Hematopoietic multipotent progenitor cell treated with erythropoietin and hydrocortisone succinate and interleukin-3 and kit ligand, for 17 days (in vitro differentiated cells): ENCODE data around the gene PXT1.

Experiments used
- DNase-seq: peaks from one replicate; pipeline ENCODE4 v3.0.0-alpha.2; 2015; ENCODE audit warnings: low spot score

Gene PXT1

DNA sequence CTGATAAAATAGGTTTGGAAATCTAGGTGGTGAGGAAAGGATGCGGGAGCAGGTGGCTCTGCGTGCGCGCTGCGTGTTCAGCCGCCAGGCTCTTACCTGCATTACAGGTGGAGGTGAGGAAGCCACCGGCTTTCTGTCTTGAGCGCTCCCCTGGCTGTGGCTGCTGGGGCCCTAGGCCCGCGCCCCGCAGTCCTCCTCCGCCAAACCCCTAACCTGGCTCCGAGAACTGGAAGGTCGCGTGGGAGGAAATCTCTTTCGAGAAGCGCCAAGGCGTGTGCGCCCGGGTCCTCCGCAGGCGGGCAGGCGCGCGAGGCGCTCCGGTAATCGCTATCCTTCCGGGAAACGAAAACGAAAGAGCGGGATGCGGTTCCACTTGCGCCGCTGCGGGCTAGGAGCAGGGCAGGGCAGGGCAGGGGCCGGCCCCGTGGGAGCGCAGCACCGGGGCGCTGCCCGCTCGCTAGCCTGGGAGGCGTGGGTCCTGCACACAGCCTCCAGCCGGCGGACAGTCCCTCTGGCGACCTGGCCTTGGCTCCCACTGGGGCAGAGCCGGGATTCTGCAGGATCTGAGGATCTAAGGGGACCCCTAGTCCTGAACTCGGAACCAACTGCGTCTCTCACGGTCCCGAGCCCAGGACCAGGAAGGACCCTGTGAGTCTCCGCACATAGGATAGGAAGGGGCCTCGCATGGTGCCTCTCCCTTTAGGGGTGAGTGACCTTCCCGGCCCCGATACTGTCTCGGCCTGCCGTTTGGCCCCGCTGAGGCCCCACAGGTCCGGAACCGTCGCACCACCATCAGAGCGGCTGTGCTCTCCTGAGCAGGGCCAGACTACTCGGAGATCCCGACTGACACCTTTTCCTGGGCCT lies 55.0 kb downstream of the PXT1 start, which contains the start of gene ETV7:
Gene ETV7, minus strand, starts transcription at position 230 of the 864 bp plus-strand sequence. Its CDS starts 128 bp downstream, at position 102.
- DNase-seq, result no peak

DNA sequence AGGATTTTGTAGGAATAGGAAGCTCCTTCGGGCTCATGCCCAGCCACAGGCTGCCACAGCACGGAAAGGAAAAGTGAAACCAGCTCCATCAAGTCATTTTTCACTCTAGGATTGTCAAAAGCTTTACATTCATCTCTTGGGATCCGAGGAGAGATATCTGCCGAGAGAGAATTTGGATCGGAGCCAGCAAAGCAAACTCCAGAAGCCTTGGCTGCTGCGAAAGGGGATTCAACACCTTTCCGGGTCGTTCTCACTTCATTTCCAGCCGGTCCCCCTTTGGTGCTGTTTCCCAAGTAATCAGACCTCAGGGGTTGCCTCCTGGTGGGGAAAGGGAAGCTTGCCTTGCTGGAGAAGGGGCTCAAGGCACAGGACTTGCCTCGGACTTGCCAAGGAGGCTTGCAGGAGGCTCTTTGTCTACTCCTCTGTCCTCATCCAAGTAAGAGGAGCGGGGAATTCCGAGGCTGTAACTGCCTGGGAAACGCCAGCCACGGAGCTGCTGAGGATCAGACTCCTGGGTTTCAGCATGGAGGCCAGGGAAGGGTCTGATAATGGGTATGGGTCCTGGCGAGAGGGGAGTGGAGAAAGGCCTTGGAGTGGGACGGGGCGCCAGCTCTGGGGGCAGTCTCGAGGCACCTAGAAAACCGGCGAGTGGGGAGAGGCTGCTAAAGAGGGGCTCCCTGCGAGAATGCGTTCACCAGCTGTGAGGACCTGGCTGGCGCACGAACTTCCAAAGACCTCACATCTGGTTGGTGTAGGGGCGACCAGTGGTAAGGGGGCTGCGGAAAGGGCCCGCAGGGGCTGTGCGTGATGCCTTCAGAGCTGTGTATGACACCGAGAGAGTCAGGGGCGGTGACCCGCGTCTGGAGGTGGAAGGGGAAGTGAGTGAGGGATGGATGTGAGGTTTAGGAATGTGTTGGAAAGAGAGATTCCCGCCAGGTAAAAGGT lies 55.9 kb downstream of the PXT1 start:
- DNase-seq, result peak; percentile 26

DNA sequence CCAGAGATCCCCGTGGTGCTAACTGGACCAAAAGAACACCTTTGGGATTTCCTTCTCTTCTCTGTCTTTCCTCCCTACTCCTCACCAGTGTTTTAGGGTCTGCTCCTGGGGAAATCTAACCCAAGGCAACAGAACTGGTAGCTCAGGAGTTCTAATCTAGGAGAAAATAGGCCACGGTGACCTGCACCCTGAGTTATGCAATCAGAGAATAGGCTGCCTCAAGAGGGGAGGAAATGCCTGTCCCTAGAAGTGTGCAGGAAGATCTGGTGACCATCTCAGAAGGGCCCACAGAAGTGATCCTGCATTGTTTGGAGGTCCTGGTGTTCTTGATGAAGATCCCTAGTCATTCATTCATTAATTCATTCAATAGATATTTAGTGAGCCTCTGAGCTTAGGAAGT lies 58.6 kb downstream of the PXT1 start:
- DNase-seq, result no peak

DNA sequence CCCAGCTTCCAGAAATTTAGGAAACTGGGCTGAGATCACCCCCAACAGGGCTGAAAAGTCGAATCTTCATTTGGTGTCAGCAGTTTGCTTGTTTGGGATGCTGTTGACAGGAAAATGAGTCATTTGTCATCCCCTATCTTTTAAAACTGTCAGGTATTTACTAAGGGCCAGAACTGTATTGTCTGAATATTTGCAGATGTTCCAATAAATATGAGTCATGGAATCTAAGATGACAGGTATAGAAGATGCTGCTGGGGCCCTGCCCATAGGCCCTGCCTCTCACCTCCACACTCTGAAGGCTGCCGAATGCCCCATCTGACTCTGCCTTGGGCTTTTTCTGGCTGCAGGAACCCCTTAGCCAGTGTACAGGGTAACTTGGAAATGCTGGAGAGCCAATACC lies 59.0 kb downstream of the PXT1 start:
- DNase-seq, result no peak

DNA sequence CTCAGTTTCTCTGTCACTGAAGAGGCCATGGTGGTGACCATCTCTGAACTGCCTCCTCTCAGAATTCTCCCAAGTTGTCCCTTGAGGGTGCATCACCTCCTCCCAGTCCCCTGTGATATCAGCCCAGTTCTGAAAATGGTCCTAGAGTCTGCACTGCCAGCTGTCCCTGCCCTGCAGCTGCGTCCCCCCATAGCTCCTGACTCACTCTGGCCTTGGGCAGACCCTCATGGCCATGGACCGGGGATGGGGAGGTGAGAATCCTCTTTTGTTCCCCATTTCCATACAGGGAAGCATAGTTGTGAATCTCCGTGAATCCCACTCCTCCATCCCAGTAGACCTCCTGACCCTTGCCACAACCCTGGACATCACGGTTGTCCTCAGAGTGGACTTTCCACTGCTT lies 59.7 kb downstream of the PXT1 start:
- no peak for DNase-seq

DNA sequence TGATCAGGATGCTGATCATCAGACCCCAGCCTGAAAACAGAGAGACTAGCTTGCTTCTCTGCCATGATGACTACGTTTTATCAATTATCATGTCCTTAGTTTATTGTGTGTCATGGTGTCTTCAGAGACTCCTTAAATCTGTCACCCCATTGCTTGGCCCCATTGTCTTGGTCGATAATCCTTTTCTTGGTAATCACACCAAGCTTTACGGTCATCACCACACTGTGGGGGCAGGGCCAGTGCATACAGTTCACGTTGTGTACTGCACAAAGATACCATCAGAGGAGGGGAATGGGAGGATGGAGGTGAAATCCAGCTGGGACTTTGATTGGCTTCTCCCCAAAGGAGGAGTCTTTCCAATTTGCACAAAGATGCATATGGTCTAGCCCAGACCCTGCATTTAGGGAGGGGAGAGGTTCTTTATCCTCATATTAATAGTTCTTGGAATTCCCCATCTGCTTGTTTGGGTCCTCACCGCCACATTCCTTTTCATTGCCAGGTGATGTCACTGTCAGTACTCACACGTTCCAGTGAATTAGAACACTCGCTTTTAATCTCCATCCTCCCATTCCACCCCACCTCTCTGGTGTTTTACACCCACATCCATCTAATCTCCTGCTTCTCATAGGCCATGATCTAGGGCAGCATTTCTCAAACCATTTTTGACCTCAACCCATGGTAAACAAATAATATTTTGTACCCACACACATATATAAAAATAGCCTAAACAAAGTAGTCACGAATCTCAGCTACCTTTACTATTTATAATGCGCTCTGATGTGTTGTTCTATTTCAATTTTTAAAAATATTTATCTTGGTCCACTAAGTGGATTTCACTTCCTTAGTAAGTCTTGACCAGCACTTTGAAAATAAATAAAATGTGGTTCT lies 60.9 kb downstream of the PXT1 start:
- DNase-seq, result no peak

DNA sequence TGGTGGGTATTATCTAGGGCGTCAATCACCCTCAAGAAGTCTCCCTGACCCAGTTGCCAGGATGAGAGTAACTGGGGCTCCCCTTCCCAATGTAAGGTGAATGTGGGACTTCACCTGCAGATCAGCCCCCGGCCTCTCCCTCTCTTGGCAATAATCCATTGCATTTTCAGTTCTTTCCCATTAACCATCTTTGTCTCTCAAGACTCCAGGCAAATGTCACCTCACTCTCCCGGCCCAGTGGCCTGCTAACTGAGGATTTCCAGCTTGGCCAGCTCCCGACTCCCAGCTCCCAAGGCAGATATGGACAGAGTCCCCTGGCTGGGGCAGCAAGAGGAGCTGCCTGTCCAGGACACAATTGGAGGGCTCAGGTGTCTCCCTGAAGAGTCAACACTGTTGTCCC lies 62.5 kb downstream of the PXT1 start:
- DNase-seq, result no peak

DNA sequence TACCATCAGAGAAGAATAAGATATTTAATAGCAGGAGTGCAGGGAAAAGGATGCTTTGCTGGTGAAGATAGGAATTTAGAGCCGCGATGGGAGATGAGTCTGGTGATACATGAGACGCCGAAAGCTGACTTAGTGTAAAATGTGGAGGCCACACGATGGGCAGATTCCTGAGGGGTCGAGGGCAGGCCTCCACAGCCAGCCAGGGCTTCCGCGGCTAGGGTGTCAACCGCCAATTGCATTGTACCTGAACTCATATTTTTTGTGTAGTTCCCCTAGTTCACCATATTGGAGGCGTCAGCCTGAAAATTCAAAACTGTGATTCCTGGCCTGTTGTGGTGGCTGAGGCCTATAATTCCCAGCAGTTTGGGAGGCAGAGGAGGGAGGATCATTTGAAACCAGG lies 63.7 kb downstream of the PXT1 start:
- DNase-seq, result no peak

DNA sequence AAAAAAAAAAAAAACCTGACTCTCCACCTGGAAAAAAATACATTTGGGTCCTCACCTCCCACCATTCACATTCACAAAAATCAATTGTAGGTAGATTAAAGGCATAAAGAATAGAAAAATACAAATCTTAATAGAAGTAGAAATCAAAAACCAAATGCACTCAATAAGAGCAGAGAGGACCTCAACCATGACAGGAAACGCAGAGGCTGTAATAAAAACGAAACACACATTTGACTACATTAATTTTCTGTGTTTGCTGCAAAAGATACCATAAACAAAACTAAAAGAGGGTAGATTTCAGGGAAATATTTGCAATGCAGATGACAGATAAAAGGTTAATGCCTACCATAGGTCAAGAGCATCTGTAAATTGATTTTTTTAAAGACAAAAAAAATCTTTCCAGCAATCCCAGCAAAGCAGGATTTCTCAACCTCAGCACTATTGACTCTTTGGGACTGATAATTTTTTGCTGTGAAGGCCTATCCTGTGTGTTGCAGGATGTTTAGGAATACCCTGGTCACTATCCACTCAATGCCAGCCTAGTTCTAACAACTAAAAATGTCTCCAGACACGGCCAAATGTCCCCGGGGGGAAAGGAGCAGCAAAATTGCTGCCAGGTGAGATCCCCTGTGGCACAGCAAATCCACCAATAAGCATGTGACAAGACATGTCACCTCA lies 64.3 kb downstream of the PXT1 start:
- no peak for DNase-seq

DNA sequence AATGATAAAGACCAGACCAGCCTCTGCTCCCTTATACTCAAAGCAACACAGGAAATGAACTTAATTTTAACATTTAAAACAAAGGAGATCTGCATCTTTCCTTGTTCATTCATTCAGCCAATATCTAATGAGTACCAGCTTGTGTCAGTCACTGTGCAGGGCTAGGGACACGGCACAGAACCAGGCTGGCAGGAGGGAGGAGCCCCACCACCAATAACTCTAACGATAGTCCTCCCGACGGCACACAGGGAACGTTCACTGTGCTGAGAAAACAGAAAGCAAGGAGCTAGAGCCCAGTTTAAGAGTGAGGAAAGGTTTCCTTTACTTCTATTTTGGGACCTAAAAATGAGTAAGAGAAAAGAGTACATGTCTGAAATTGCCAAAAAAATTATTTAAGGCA lies 65.1 kb downstream of the PXT1 start:
- no peak for DNase-seq

DNA sequence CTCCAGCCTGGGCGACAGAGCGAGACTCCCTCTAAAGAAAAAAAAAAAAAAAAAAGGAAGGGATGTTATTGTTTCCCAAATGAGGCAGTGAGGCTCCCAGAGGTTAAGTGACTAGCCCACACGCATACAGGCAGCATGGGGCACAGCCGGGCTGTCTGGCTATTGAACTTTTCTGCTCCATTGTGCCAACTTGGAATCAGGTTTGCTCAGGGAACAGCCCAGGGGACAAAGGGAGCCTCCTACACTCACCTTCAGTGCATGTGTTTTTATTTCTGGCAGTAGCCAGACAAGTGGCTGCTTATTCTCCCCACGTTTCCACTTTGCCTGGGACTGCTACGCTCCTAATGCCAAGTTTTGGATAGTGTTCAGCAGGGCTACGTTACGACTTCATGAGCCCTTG lies 65.9 kb downstream of the PXT1 start:
- DNase-seq, result no peak

DNA sequence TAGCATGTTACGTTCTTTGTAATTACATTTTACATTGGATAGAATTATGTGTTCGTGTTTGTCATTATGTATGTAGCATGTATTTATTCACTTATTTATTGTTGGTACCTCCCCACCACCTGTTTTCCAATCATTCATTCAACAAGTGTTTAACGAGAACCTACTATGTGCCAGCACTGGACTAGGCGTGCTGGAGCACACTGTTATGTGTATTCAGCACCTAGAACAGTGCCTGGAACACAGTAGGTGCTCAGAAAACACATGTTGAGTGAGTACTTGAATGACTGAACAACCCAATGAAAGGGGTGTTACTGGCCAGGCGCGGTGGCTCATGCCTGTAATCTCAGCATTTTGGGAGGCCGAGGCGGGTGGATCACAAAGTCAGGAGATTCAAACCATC lies 66.5 kb downstream of the PXT1 start:
- no peak for DNase-seq

DNA sequence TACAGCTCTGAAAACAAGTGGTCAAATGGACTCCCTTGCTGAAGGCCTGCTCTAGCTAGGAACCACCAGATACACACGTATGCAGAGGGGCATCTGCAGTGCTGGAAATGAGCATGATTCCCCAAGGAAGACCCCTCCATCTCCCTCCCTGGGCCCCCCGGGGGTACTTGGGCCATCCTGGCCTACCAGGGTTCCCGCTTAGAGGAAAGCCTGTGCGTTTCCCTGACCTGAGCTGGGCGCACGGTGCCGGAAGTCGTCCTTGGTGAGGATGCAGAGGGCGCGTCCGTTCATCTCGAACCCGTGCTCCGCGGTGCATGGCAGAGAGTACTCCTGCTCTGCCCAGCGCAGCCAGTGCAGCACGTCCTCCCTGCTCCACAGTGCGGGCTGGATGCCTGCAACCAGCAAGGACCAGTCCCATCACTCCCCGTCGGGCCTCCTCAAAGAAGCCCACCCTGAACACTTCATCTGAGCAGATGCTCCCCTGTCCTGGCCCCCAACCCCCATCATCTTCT lies 67.0 kb downstream of the PXT1 start:
- DNase-seq, result no peak

DNA sequence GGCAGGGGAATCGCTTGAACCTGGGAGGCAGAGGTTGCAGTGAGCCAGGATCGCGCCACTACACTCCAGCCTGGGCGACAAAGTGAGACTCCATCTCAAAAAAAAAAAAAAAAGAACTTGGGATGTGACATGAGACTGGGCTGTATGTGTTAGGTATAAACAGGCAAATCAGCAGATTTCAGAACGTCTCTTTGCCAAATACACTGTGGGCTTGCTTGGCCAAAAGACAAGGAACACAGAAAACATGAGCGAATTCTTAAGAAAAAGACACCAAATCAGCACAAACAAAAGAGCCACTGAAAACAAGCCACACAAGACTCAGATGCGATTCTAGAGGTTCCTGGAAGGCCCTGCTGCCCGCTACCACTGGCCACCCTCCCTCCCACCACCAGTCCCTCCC lies 67.7 kb downstream of the PXT1 start:
- DNase-seq, result no peak

DNA sequence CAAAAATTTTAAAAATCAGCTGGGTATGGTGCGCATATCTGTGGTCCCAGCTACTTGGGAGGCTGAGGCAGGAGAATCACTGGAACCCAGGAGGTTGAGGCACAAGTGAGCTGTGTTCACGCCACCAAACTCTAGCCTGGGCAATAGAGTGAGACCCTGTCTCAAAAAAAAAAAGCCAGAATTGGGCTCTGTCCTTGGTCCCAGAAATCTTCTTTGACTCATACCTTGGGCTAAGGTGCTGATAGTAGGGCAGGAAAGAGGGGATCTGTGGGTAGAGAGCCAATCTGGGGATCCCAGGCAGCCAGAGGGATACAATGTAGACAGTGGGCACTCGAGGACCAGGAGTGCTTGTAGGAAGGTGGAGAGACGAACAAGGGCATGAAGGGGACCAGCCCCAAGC lies 68.5 kb downstream of the PXT1 start:
- no peak for DNase-seq

DNA sequence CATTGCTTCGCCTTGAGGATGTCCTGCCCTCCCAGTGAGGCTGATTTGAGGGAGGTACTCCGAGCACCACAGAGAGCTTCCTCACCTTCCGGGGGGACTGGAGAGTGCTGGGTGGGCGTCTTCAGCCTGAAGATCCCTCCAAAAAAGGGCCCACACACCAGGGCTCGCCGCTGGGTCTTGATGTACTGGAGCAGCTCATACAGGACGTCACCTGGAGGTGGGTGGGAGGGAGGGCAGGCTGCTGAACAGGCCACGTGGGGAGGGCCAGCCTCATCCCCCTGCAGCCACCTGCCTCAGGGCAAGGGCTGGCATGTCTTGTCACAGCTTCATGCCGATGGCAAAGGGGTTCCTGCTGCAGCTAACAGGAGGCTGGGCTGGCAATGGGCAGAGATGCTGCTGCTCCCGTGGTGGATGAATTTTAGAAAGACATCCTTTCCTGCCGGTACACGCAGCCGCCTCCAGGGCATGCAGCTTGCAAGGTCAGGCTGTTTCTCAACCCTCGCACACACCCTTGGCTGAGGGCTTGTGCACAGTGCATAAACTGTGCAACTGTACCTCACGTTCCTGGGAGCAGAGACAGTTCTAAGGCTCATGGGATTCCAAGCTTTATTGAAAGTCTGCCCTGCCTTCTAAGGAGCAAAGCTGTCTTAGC lies 69.2 kb downstream of the PXT1 start:
- DNase-seq, result no peak

DNA sequence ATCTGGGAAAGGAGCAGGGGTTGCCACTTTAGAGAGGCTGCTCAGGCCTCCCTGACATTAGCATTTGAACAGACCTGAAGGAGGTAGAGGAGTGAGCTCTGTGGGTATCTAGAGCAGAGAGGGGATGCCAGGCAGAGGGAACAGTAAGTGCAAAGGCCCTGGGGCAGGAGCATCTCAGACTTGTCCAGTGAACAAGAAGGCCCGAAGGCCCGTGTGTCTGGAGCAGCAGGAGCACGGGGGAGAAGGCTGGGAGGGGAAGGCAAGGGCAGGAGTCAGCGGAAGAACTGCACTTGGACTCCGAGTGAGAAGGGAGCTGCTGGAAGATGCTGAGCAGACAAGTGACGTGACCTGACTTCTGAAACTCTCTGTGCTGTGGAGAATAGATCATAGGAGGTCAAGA lies 70.6 kb downstream of the PXT1 start:
- no peak for DNase-seq

DNA sequence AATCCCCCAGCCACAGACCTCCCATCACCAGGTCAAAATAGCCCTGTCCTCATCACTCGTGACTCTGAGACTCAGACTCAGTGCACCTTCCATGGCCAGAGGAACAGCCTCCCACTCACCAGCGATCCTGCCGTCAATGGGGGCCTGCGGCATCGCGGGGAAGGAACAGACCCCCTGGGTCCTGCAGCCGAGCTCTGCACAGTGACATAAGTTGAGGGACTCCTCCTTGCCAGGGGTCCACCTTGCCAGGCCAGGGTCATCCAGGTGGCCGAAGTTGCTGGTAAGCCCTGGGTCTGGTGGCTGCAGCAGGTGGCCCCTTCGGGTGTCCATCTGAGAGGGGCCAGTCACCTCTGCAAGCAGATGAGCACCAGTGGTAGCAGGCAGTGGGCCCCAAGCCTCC lies 71.4 kb downstream of the PXT1 start:
- no peak for DNase-seq

DNA sequence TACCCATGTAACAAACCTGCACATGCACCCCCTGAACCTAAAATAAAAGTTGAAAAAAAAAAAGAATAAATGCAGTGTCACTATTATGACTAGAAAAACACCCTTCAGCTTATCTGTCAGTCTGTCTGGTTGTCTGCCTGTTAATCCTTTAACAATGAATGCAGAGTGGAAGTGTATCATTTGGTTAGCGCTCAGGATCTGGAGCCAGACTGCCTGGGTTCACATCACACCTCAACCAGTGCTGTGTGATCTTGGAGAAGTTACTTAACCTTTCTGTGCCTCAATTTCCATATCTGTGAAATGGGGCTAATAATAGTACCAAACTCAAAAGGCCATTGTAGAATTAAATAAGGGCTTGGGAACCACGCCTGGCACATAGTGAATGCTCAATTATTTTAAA lies 72.0 kb downstream of the PXT1 start:
- DNase-seq, result no peak
